Central memory CD8-positive, alpha-beta T cell (primary cell): ENCODE data around the gene TMC5.

Experiments
- ATAC-seq: fragments of 150-1000 bp; cut with Tn5 transposase; replicated peaks from 2 replicates; pipeline ENCODE4 v1.10.0; 2022; ENCODE audit warnings: mild to moderate bottlenecking, moderate FRiP score, moderate number of reproducible peaks; ENCODE audit not compliant: poor library complexity, severe bottlenecking; ENCODE audit errors: extremely low read depth
- DNase-seq, 2 donors: peaks; one replicate each; pipeline ENCODE4 v3.0.0; 2021; ENCODE audit warnings: low spot score in 2 of 2
- H3K27ac Mint-ChIP-seq: one replicate; pipeline ENCODE4 v1.8.0; 2022; ENCODE audit warnings: low read depth, mild to moderate bottlenecking, moderate library complexity, mixed read lengths
- H3K27me3 Mint-ChIP-seq: one replicate; pipeline ENCODE4 v1.8.0; 2022; ENCODE audit warnings: mixed read lengths
- H3K36me3 Mint-ChIP-seq: one replicate; pipeline ENCODE4 v1.8.0; 2022; ENCODE audit warnings: mild to moderate bottlenecking, moderate library complexity, mixed read lengths; ENCODE audit not compliant: insufficient read depth
- H3K4me1 Mint-ChIP-seq: one replicate; pipeline ENCODE4 v1.8.0; 2022; ENCODE audit warnings: mixed read lengths
- H3K4me3 Mint-ChIP-seq: one replicate; pipeline ENCODE4 v1.8.0; 2022; ENCODE audit warnings: mild to moderate bottlenecking, moderate library complexity, mixed read lengths
- H3K9me3 Mint-ChIP-seq: one replicate; pipeline ENCODE4 v1.8.0; 2022; ENCODE audit warnings: mixed read lengths

TMC5 gene

GRCh38 chr16:19505600-19506303, 88.1 kb downstream of the TMC5 start:
- Mint-ChIP-seq H3K36me3 (peaks cover 48% of the 10 kb centered on the region), H3K27me3 (no peaks in the 10 kb centered on the region), H3K4me3 (no peak overlapping the region), H3K9me3 (no peaks in the 10 kb centered on the region), H3K4me1 (no peaks in the 10 kb centered on the region), H3K27ac (no peak overlapping the region)
- DNase-seq (no peak), ATAC-seq (no peak)

- no peaks in the 10 kb centered on the region for H3K27me3 Mint-ChIP-seq
- H3K4me1 Mint-ChIP-seq = peaks cover 5% of the 10 kb centered on the region
- H3K27ac Mint-ChIP-seq = no peak overlapping the region
- ATAC-seq (no peak), DNase-seq (no peak)
- H3K36me3 Mint-ChIP-seq = peaks cover 45% of the 10 kb centered on the region
- no peak overlapping the region for H3K4me3 Mint-ChIP-seq
- H3K9me3 Mint-ChIP-seq = no peaks in the 10 kb centered on the region
Observed at GRCh38 chr16:19506965-19507364, 89.3 kb downstream of the TMC5 start.

- no peak for ATAC-seq
- Mint-ChIP-seq H3K36me3 (peaks cover 43% of the 10 kb centered on the region), H3K4me1 (peaks cover 5% of the 10 kb centered on the region), H3K9me3 (no peaks in the 10 kb centered on the region), H3K27me3 (no peaks in the 10 kb centered on the region), H3K27ac (no peak overlapping the region), H3K4me3 (no peak overlapping the region)
- DNase-seq = no peak
Observed at GRCh38 chr16:19507867-19508266, 90.2 kb downstream of the TMC5 start.

- peak overlapping the region; percentile 17 for H3K27ac Mint-ChIP-seq
- DNase-seq (no peak), ATAC-seq (no peak)
- H3K9me3 Mint-ChIP-seq = no peaks in the 10 kb centered on the region
- peaks cover 31% of the 10 kb centered on the region for H3K36me3 Mint-ChIP-seq
- no peaks in the 10 kb centered on the region for H3K27me3 Mint-ChIP-seq
- H3K4me1 Mint-ChIP-seq = peaks cover 13% of the 10 kb centered on the region
- H3K4me3 Mint-ChIP-seq = no peak overlapping the region
Observed at GRCh38 chr16:19512297-19512696, 94.6 kb downstream of the TMC5 start.

- no peak for ATAC-seq
- Mint-ChIP-seq H3K27me3 (no peaks in the 10 kb centered on the region), H3K4me1 (peaks cover 20% of the 10 kb centered on the region), H3K9me3 (no peaks in the 10 kb centered on the region), H3K27ac (peak overlapping the region; percentile 17), H3K4me3 (no peak overlapping the region), H3K36me3 (peaks cover 29% of the 10 kb centered on the region)
- DNase-seq = no peak
Observed at GRCh38 chr16:19513377-19514053, 95.8 kb downstream of the TMC5 start.

- Mint-ChIP-seq H3K9me3 (no peaks in the 10 kb centered on the region), H3K4me3 (no peak overlapping the region), H3K27me3 (no peaks in the 10 kb centered on the region), H3K27ac (no peak overlapping the region), H3K36me3 (peaks cover 25% of the 10 kb centered on the region), H3K4me1 (peaks cover 36% of the 10 kb centered on the region)
- no peak for ATAC-seq
- no peak for DNase-seq
Observed at GRCh38 chr16:19515757-19516156, 98.1 kb downstream of the TMC5 start.

- Mint-ChIP-seq H3K36me3 (peaks cover 32% of the 10 kb centered on the region), H3K27ac (no peak overlapping the region), H3K27me3 (no peaks in the 10 kb centered on the region), H3K4me1 (peaks cover 49% of the 10 kb centered on the region), H3K4me3 (no peak overlapping the region), H3K9me3 (no peaks in the 10 kb centered on the region)
- DNase-seq = no peak
- no peak for ATAC-seq
Observed at GRCh38 chr16:19517424-19518089, 99.9 kb downstream of the TMC5 start.

- H3K4me1 Mint-ChIP-seq = peaks cover 52% of the 10 kb centered on the region
- no peak for ATAC-seq
- no peak overlapping the region for H3K27ac Mint-ChIP-seq
- DNase-seq = no peak
- no peaks in the 10 kb centered on the region for H3K27me3 Mint-ChIP-seq
- H3K4me3 Mint-ChIP-seq = no peak overlapping the region
- no peaks in the 10 kb centered on the region for H3K9me3 Mint-ChIP-seq
- peaks cover 24% of the 10 kb centered on the region for H3K36me3 Mint-ChIP-seq
Observed at GRCh38 chr16:19518388-19518787, 100.7 kb downstream of the TMC5 start.

GRCh38 chr16:19520861-19521331, 103.2 kb downstream of the TMC5 start:
- peaks cover 72% of the 10 kb centered on the region for H3K4me1 Mint-ChIP-seq
- DNase-seq = no peak
- H3K36me3 Mint-ChIP-seq = peaks cover 17% of the 10 kb centered on the region
- H3K27me3 Mint-ChIP-seq = no peaks in the 10 kb centered on the region
- H3K4me3 Mint-ChIP-seq = peak overlapping the region; percentile 95
- no peak for ATAC-seq
- peak overlapping the region; percentile 95 for H3K27ac Mint-ChIP-seq
- no peaks in the 10 kb centered on the region for H3K9me3 Mint-ChIP-seq

GRCh38 chr16:19521471-19522396, 104.1 kb downstream of the TMC5 start, which contains the start of gene GDE1:
Gene GDE1 (minus strand): TSS chr16:19522098. CDS start chr16:19521964, 134 bp downstream.
- H3K9me3 Mint-ChIP-seq = no peaks in the 10 kb centered on the region
- peaks cover 70% of the 10 kb centered on the region for H3K4me1 Mint-ChIP-seq
- H3K27me3 Mint-ChIP-seq = no peaks in the 10 kb centered on the region
- peak within 1 kb of the TSS; percentile 95 for H3K27ac Mint-ChIP-seq
- peaks cover 15% of the 10 kb centered on the region for H3K36me3 Mint-ChIP-seq
- peak within 1 kb of the TSS; percentile 95 for H3K4me3 Mint-ChIP-seq
- DNase-seq (peak; percentile 79 to 80), ATAC-seq (peak; percentile 59)

GRCh38 chr16:19522397-19522732, 104.7 kb downstream of the TMC5 start:
- DNase-seq (no peak), ATAC-seq (no peak)
- H3K27ac Mint-ChIP-seq = peak overlapping the region; percentile 95
- peak overlapping the region; percentile 95 for H3K4me3 Mint-ChIP-seq
- H3K27me3 Mint-ChIP-seq = no peaks in the 10 kb centered on the region
- no peaks in the 10 kb centered on the region for H3K9me3 Mint-ChIP-seq
- H3K36me3 Mint-ChIP-seq = peaks cover 10% of the 10 kb centered on the region
- peaks cover 64% of the 10 kb centered on the region for H3K4me1 Mint-ChIP-seq

- Mint-ChIP-seq H3K4me3 (peak overlapping the region; percentile 95), H3K9me3 (no peaks in the 10 kb centered on the region), H3K4me1 (peaks cover 60% of the 10 kb centered on the region), H3K36me3 (peaks cover 10% of the 10 kb centered on the region), H3K27me3 (no peaks in the 10 kb centered on the region), H3K27ac (no peak overlapping the region)
- ATAC-seq (no peak), DNase-seq (no peak)
Observed at GRCh38 chr16:19522760-19523159, 105.1 kb downstream of the TMC5 start.
